Measurements from ENCODE around the gene TYMS.

Gene TYMS

DNA sequence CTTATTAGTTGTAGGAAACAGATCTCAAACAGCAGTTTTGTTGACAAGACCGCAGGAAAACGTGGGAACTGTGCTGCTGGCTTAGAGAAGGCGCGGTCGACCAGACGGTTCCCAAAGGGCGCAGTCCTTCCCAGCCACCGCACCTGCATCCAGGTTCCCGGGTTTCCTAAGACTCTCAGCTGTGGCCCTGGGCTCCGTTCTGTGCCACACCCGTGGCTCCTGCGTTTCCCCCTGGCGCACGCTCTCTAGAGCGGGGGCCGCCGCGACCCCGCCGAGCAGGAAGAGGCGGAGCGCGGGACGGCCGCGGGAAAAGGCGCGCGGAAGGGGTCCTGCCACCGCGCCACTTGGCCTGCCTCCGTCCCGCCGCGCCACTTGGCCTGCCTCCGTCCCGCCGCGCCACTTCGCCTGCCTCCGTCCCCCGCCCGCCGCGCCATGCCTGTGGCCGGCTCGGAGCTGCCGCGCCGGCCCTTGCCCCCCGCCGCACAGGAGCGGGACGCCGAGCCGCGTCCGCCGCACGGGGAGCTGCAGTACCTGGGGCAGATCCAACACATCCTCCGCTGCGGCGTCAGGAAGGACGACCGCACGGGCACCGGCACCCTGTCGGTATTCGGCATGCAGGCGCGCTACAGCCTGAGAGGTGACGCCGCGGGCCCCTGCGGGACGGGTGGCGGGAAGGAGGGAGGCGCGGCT is at the start of gene TYMS:
TYMS (plus strand) TSS at position 343 of the 690 bp plus-strand sequence; CDS start at position 433, 90 bp downstream.
- peak; percentile 39 to 50 for DNase-seq (ENCODE audit: low read depth in 2 of 2)

- DNase-seq (ENCODE audit: low read depth in 2 of 2), result no peak
Observed at GRCh38 chr18:607930-608329, 49.5 kb upstream of the TYMS start.

GRCh38 chr18:610214-610928 is 47.1 kb upstream of the TYMS start:
- no peak for DNase-seq (ENCODE audit: low read depth in 2 of 2)

DNA sequence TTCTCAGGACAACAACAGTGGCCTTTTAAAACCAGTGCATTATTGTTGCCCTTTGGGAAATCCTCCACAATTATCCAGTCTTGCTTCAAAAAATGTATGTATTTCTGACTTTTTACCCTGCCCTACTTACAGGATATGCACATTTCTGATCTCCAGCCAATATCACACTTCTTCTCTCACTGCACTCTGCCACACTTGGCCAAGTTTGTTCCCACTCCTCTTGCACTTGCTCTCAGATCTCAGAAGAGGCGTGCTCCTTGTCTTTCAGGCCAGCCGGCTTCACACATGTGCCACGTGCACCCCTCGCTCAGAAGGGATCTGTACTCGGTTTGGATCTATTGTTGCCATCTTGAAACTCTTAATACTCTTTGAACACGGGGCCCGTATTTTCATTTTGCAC is 45.3 kb upstream of the TYMS start:
- DNase-seq (ENCODE audit: low read depth in 2 of 2), result no peak

DNA sequence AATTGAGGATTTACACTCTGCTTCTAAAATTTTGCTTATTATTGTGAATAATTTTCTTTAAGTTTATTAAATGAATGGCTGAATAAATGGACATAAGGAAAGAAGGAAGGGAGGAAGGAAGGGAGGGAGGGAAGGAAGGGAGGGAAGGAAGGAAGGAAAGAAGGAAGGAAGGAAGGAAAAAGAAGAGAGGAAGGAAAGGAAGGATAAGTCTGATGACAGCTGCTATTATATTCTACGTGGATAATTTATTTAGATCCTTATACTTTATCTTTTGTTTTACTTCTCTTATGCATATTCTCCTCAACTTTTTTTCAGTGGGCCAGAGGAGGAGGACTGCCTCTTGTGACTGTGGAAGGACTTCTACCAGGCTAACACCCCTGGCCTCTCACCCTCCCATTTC is 43.3 kb upstream of the TYMS start:
- DNase-seq (ENCODE audit: low read depth in 2 of 2), result no peak

DNA sequence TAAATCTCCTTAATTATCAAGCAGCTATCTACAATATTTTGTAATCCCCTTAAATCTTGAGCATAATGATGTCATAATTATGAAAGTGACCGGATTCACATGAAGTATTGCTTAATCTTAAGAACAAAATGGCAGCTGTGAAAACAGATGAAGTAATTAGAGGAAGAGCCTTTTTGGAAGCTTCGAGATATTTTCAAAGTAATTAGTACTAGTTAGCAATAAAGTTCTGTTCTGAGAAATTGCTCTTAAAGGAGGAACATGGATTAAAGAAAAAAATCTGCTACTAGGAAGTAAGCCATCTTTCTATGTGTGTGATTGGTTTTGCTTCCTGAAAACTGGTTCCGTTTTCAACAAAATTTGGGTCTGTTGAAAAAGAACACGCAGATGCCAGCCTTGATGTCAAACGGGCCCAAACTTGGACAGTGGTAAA is 42.3 kb upstream of the TYMS start:
- no peak for DNase-seq (ENCODE audit: low read depth in 2 of 2)

DNA sequence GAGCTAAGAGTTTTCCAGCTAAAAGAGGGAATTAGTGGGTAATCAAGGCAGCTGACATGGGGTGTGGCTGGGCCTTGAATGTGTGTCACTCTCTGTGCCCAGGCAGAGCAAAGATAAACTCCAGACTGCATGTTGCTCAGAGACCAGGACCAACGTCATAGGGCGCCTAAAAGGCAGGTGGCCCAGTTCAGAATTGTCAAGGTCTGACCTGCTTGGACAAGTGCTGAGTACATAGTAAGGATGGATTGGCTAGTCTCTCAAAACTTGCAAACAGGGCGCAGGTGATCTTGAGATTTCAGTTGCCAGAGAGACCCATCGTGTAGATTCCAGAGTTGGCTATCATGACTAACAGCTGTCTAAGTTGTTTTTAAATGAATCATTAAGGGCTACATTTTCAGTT is 41.7 kb upstream of the TYMS start:
- no peak for DNase-seq (ENCODE audit: low read depth in 2 of 2)

DNA sequence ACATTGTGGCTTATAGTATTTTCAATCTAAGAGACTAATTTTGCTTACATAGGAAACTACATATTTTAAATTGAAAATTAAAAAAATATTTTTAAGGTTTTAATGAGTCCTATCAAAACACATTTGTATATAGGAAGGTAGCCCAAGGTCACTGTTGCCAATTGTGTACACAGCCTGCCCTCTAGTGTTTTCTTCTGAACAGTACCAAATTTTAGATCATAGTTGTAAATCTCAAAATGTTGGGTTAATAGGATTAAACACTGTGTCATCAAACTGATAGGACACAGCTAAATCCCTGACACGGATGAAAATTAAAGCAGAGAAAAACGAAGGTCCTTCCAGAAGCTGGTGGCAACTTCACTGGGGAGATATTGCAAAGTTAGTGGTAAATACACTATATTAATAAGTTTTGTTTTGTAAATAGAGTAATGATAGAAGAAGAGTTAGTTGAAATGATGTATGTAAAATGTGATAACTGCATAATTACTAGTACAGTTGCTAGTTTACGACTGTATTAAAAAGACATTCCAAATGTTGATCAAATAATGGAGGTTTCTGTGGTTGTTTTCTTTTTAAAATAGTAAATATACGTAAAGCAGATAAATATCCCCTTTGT is 41.0 kb upstream of the TYMS start:
- no peak for DNase-seq (ENCODE audit: low read depth in 2 of 2)

DNA sequence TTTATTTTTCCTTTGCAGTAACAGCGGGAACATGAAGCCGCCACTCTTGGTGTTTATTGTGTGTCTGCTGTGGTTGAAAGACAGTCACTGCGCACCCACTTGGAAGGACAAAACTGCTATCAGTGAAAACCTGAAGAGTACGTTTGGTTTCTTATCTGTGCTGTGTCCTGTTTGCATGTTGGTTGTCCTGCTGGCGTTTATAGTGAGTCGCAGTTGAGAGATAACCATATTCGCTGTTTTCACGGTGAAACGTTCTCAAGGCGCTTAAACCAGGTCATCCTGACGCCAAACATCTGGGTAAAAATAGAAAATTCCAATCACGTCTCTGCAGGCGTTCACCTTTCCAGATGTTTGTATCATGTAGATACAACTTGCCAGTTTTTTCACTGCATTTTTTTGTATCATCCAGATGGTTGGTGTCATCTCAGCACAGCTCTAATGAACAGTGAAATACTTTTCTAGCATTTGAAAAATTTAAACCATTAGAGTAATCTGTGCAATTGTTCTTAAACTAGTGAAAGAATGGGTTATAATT is 39.4 kb upstream of the TYMS start:
- DNase-seq (ENCODE audit: low read depth in 2 of 2), result no peak

- no peak for DNase-seq (ENCODE audit: low read depth in 2 of 2)
Observed at GRCh38 chr18:618618-619017, 38.8 kb upstream of the TYMS start.

DNA sequence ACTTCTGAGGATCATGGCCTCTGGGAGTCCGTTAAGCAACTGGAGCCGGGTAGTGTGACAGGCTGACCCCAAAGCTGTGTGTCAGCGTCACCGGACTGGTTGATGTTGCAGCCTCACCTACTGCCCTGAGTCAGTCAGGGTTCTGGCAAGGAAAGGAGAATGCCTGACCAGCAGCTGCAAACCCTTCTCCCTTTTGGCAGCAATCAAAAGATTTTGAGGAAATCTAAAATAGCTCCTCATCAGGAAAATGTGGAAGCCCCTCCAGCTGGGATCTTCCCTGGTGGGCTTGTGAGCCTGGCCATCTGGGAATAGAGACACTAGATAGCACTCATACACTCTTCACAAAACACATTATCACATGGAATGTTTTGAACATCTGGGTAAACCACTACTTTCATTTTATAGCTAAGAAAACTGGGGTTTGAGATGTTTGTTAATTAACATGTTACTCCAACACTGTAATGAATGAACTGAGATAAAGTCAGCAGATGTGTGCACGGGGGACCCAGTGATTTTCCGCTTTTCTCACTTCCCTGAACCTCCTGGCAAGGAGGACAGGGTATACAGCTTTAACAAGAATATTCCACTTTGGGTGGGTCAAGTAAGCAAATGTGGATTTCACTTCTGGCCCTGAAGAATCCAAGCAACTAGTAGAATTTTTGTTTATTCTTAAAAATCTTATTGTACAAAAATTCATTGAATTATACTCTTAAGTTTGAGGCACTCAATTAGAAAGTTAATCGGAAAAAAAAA is 36.0 kb upstream of the TYMS start:
- no peak for DNase-seq (ENCODE audit: low read depth in 2 of 2)

GRCh38 chr18:622289-622688 is 35.2 kb upstream of the TYMS start:
- no peak for DNase-seq (ENCODE audit: low read depth in 2 of 2)

DNA sequence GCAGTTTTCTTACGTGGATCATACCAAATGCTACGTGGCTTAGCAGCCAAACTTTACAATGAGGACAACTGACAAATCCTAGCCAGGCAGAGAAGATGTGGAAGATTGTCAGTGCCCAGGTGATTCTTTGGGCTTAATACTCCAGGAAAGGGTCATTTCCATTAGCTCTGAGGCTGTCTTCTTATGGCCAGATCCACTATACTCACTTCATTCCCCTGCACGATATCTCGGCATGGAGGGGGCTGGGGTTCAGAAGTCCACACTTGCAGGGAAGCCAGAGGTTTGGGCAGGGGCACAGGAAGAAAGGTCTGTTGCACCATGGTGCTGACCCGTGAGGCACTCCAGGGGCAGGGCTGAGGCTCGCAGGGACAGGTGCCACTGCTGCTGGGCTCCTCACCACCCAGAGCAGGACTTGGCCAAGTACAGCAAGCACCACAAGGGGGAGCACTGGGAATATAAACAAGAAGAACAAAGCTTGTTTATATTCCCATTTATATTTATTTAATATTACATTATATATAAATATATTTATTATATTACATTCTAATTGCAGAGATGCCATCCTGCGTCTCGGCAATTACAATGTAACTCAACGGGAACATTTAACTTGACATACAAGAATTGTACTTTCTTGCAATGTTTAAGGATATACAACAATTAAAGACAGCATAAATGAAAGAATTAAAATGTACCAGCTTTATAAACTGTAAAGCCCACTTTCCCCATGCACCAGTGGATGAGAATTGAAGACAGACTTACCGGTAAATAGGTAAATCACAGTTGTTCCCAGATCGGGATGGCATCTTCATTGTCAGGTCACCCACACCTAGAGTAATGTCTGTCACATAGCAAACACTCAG is 33.5 kb upstream of the TYMS start:
- peak; percentile 43 to 55 for DNase-seq (ENCODE audit: low read depth in 2 of 2)

DNA sequence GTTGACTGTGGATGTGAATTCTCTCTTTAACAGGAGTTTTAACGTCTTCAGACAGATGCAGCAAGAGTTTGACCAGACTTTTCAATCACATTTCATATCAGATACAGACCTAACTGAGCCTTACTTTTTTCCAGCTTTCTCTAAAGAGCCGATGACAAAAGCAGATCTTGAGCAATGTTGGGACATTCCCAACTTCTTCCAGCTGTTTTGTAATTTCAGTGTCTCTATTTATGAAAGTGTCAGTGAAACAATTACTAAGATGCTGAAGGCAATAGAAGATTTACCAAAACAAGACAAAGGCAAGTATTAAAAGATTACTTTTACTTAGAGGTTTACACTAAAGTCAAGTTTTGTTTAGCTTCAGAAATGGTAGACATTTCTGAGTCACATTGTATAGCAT is 30.2 kb upstream of the TYMS start:
- no peak for DNase-seq (ENCODE audit: low read depth in 2 of 2)

- DNase-seq (ENCODE audit: low read depth in 2 of 2), result no peak
Observed at GRCh38 chr18:629269-630150, 27.9 kb upstream of the TYMS start.

- DNase-seq (ENCODE audit: low read depth in 2 of 2), result no peak
Observed at GRCh38 chr18:631560-631959, 25.9 kb upstream of the TYMS start.

DNA sequence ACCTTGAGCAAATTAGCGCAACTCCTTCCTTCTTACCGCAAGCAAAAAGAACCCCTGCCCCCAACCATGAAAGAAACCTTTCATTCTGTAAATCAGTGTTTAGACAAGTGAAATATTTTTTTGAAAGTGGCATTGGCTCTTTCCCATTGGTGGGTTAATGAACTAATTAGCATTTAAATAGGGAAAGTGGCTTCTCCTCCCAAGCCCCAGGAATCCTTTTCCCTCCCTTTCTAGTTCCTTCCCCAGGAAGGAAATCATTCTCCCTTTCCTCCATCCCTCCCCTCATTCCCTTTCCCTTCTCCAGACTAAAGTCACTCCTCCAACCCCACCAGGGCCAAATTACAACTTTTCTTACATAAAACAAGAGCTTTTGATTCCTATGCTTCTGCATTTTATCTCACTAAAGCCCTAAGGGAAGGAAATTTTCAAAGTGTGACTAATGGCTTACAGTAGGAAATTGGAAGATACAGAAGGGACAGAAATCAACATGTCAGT is 22.9 kb upstream of the TYMS start:
- no peak for DNase-seq (ENCODE audit: low read depth in 2 of 2)

DNA sequence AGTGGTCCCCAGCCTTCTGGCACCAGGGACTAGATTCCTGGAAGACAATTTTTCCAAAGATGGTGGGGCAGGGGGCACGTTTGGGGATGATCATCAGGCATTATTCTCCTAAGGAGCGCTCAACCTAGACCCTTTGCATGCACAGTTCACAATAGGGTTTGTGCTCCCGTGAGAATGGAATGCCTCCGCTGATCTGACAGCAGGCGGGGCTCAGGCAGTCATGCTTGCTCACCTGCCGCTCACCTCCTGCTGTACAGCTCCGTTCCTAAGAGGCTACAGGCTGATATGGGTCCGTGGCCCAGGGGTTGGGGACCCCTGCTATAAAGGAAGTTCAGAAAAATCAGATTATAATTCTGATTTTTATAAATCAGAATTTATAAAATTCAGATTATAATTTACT is 22.3 kb upstream of the TYMS start:
- DNase-seq (ENCODE audit: low read depth in 2 of 2), result no peak

- no peak for DNase-seq (ENCODE audit: low read depth in 2 of 2)
Observed at GRCh38 chr18:641224-641623, 16.2 kb upstream of the TYMS start.

All from stimulated activated CD4-positive, alpha-beta T cell treated with anti-CD3 and anti-CD28 coated beads, Interleukin-4, amount 100 ng/mL, for 48 hours (primary cell).